Measurements from ENCODE around the gene SAYSD1. TPM values are rescaled to one million over a fixed set of nuclear protein-coding genes. Genes with fewer than 3 reads are reported as not detected.

Gene SAYSD1
- total and polyA plus RNA-seq, 9 donors = 10.1 to 12.9 (median 11.5) TPM

DNA sequence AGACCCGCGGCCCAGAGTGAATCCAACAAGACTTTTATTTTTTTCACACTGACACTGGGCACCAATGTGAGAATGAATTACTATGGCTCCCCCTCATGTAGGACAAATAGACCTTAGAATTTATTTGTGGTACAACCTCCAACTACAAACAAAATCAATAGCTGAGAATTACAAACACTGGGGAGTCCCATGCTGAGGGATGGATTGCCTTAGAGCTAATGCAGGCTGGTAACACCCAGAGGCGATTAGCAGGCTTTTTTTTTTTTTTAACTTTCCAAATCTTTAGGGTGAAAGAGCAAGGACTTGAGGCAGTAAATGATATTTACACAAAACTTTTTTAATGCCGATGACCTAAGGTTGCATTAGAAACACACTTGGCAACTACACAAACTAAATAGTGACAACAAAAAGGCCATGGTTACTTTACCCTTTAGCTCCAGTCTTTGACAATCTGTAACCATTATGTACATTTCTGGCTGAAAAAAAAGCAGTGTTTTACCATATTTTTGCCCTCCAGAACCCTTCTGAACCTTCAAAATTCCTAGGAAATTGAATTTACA, 21.8 kb downstream of the SAYSD1 start:
- H3K4me3 ChIP-seq (ENCODE audit: low read length) = no peak overlapping the region
- H3K36me3 ChIP-seq (ENCODE audit: control insufficient read depth, insufficient read depth, low read length) = no peaks in the 10 kb centered on the region
- H3K9me3 ChIP-seq (replicated peaks; ENCODE audit: control insufficient read depth, low read depth, low read length) = no peaks in the 10 kb centered on the region
- WGBS (ENCODE audit: insufficient coverage) = no CpG with 5 or more reads among the region's 4 CpGs
- H3K27me3 ChIP-seq (ENCODE audit: control insufficient read depth, insufficient read depth, low read length) = peaks cover 5% of the 10 kb centered on the region
- H3K4me1 ChIP-seq (ENCODE audit: control insufficient read depth, insufficient read depth, low read length) = peaks cover 3% of the 10 kb centered on the region
- DNase-seq = no peak
- H3K27ac ChIP-seq (ENCODE audit: low read length) = no peak overlapping the region

DNA sequence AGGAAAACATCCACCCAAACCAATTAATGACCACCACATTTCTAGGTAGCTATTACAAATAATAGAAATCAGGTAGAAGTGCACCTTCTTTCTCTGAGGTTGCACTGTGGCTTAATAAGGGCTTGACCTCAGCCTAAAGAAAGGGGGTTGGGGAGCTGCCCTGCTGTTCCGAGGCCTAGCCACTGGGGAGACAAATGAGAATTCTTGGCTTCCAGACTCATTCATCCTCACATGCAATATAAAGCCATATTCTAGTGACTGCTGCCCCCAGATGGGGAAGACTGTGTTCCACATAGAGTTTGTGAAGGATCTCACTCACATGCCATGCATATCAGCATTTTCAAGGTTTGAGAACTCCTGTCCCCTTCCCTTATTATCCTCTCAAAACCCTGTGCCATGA, 22.9 kb downstream of the SAYSD1 start:
- H3K27me3 ChIP-seq (ENCODE audit: control insufficient read depth, insufficient read depth, low read length) = peaks cover 8% of the 10 kb centered on the region
- no CpG with 5 or more reads among the region's 1 CpG for WGBS (ENCODE audit: insufficient coverage)
- no peaks in the 10 kb centered on the region for H3K36me3 ChIP-seq (ENCODE audit: control insufficient read depth, insufficient read depth, low read length)
- no peak overlapping the region for H3K4me3 ChIP-seq (ENCODE audit: low read length)
- no peaks in the 10 kb centered on the region for H3K9me3 ChIP-seq (replicated peaks; ENCODE audit: control insufficient read depth, low read depth, low read length)
- H3K27ac ChIP-seq (ENCODE audit: low read length) = no peak overlapping the region
- DNase-seq = no peak
- peaks cover 6% of the 10 kb centered on the region for H3K4me1 ChIP-seq (ENCODE audit: control insufficient read depth, insufficient read depth, low read length)

DNA sequence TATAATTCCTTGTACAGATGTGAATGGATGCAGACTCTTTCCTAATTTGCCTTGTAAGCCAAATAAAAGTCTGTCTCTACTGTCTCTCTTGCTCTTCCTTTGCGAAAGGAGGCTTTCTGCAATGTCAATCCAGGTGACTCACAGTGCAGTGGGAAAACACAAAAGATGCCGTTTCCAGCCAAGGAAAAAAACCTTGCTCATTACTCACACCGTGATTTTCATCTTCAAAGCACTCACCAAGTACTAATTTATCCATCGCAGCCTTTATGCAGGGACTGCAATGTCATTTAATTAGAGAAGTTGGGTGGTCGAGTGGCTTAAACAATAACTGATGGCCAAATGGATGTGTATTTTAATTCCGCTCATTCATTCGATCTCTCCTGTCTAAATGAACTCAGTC, 23.8 kb downstream of the SAYSD1 start:
- Histone ChIP-seq H3K27me3 (ENCODE audit: control insufficient read depth, insufficient read depth, low read length) (peaks cover 8% of the 10 kb centered on the region), H3K4me1 (ENCODE audit: control insufficient read depth, insufficient read depth, low read length) (peaks cover 7% of the 10 kb centered on the region), H3K27ac (ENCODE audit: low read length) (no peak overlapping the region), H3K9me3 (replicated peaks; ENCODE audit: control insufficient read depth, low read depth, low read length) (no peaks in the 10 kb centered on the region), H3K4me3 (ENCODE audit: low read length) (no peak overlapping the region), H3K36me3 (ENCODE audit: control insufficient read depth, insufficient read depth, low read length) (no peaks in the 10 kb centered on the region)
- DNase-seq = no peak
- 100% methylated on average over 1 of the region's 7 CpGs for WGBS (ENCODE audit: insufficient coverage)

DNA sequence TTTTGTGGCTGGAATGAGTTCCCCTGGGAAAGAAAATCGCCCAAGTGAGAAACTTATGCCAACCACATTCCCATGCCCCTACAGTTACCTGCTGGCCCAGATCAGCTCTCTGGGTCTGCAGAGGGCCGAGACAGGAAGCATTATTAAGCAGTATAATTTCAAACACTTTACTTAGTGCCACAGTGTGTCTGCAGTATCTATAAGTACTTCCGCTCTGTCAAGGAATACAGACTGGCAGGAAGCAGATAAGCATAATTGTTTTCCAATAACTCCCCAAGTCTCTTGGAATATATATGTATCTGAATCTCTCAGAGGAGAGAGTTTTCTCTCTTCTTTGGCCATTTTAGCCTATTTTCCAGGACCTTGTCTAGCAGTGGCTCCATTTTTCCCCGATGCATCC, 24.9 kb downstream of the SAYSD1 start:
- H3K27ac ChIP-seq (ENCODE audit: low read length) = no peak overlapping the region
- peaks cover 7% of the 10 kb centered on the region for H3K4me1 ChIP-seq (ENCODE audit: control insufficient read depth, insufficient read depth, low read length)
- 91% methylated on average over 2 of the region's 4 CpGs for WGBS (ENCODE audit: insufficient coverage)
- DNase-seq = no peak
- no peaks in the 10 kb centered on the region for H3K36me3 ChIP-seq (ENCODE audit: control insufficient read depth, insufficient read depth, low read length)
- H3K9me3 ChIP-seq (replicated peaks; ENCODE audit: control insufficient read depth, low read depth, low read length) = no peaks in the 10 kb centered on the region
- H3K4me3 ChIP-seq (ENCODE audit: low read length) = no peak overlapping the region
- peaks cover 16% of the 10 kb centered on the region for H3K27me3 ChIP-seq (ENCODE audit: control insufficient read depth, insufficient read depth, low read length)

DNA sequence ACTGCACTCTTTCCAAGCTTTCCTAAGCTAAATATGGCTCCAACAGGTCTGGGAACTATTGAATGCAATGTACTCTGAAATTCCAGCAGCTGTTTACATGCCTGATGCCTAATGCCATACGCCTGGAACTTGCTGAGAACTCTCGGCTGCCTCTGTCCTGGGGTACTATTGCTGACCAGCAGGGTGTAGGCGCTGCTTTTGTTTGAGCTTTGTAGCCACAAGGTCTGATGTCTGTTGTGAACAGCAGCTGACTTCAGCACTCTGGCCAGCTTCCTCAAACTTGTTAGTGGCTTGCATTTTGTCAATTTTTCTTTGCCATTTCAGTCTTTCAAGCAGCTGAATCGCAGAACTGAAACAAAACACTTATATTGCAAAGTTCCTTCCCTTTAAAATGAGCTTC, 26.7 kb downstream of the SAYSD1 start:
- Histone ChIP-seq H3K27me3 (ENCODE audit: control insufficient read depth, insufficient read depth, low read length) (peaks cover 23% of the 10 kb centered on the region), H3K4me1 (ENCODE audit: control insufficient read depth, insufficient read depth, low read length) (peaks cover 7% of the 10 kb centered on the region), H3K9me3 (replicated peaks; ENCODE audit: control insufficient read depth, low read depth, low read length) (no peaks in the 10 kb centered on the region), H3K27ac (ENCODE audit: low read length) (no peak overlapping the region), H3K36me3 (ENCODE audit: control insufficient read depth, insufficient read depth, low read length) (no peaks in the 10 kb centered on the region), H3K4me3 (ENCODE audit: low read length) (no peak overlapping the region)
- WGBS (ENCODE audit: insufficient coverage) = 0% methylated on average over 3 of the region's 4 CpGs
- peak; percentile 87 for DNase-seq

DNA sequence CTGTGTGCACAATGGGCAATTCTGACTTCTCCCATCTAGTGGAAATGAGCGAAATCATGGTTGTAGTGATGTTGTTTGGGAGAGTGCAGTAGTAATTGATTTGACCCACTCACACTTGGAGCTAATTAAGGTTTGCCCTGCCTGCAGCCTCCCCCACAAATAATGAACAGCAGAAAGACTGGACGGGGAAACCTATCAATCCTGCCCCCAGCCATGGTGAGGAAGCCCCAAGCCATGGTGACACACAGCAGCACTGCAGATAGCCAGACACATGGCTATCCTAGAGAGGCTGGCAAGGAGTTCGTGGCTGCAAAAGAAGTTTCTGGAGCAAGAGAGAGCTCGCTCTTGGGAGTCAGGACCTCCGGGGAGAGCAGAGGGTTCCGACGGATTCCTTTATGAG, 27.8 kb downstream of the SAYSD1 start:
- no peak for DNase-seq
- Histone ChIP-seq H3K36me3 (ENCODE audit: control insufficient read depth, insufficient read depth, low read length) (no peaks in the 10 kb centered on the region), H3K27ac (ENCODE audit: low read length) (no peak overlapping the region), H3K4me3 (ENCODE audit: low read length) (no peak overlapping the region), H3K27me3 (ENCODE audit: control insufficient read depth, insufficient read depth, low read length) (peaks cover 25% of the 10 kb centered on the region), H3K4me1 (ENCODE audit: control insufficient read depth, insufficient read depth, low read length) (peaks cover 7% of the 10 kb centered on the region), H3K9me3 (replicated peaks; ENCODE audit: control insufficient read depth, low read depth, low read length) (no peaks in the 10 kb centered on the region)
- WGBS (ENCODE audit: insufficient coverage) = no CpG with 5 or more reads among the region's 7 CpGs

DNA sequence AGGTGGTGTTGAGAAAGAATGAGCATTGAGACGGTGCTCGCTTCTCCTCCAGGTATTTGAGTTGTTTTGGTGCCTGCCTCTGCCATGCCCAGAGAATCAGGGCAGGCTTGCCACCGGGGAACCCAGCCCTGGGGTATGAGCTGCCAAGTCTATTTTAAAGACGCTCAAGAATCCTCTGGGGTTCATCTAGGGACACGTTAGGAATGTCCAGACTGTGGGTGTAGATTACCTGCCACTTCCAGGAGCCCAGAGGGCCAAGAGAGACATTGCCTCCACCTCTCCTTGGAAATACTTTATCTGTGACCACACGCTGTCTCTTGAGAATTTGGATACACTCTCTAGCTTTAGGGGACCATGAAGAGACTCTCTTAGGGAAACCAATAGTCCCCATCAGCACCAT, 28.3 kb downstream of the SAYSD1 start:
- H3K27me3 ChIP-seq (ENCODE audit: control insufficient read depth, insufficient read depth, low read length) = peaks cover 23% of the 10 kb centered on the region
- H3K4me1 ChIP-seq (ENCODE audit: control insufficient read depth, insufficient read depth, low read length) = peaks cover 7% of the 10 kb centered on the region
- H3K4me3 ChIP-seq (ENCODE audit: low read length) = no peak overlapping the region
- 76% methylated on average over 5 of the region's 6 CpGs for WGBS (ENCODE audit: insufficient coverage)
- H3K36me3 ChIP-seq (ENCODE audit: control insufficient read depth, insufficient read depth, low read length) = no peaks in the 10 kb centered on the region
- no peak for DNase-seq
- no peak overlapping the region for H3K27ac ChIP-seq (ENCODE audit: low read length)
- H3K9me3 ChIP-seq (replicated peaks; ENCODE audit: control insufficient read depth, low read depth, low read length) = no peaks in the 10 kb centered on the region

DNA sequence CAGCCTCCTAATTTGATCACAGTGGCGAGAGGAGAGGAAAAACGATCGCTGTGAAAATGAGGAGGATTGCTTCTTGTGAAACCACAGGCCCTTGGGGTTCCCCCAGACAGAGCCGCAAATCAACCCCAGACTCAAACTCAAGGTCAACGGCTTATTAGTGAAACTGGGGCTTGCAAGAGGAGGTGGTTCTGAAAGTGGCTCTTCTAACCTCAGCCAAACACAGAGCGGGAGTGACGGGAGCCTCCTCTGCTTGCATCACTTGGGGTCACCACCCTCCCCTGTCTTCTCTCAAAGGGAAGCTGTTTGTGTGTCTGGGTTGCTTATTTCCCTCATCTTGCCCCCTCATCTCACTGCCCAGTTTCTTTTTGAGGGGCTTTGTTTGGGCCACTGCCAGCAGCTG, 28.7 kb downstream of the SAYSD1 start:
- WGBS (ENCODE audit: insufficient coverage) = no CpG with 5 or more reads among the region's 7 CpGs
- no peak for DNase-seq
- Histone ChIP-seq H3K4me3 (ENCODE audit: low read length) (no peak overlapping the region), H3K36me3 (ENCODE audit: control insufficient read depth, insufficient read depth, low read length) (no peaks in the 10 kb centered on the region), H3K4me1 (ENCODE audit: control insufficient read depth, insufficient read depth, low read length) (peaks cover 7% of the 10 kb centered on the region), H3K9me3 (replicated peaks; ENCODE audit: control insufficient read depth, low read depth, low read length) (no peaks in the 10 kb centered on the region), H3K27ac (ENCODE audit: low read length) (no peak overlapping the region), H3K27me3 (ENCODE audit: control insufficient read depth, insufficient read depth, low read length) (peaks cover 24% of the 10 kb centered on the region)

DNA sequence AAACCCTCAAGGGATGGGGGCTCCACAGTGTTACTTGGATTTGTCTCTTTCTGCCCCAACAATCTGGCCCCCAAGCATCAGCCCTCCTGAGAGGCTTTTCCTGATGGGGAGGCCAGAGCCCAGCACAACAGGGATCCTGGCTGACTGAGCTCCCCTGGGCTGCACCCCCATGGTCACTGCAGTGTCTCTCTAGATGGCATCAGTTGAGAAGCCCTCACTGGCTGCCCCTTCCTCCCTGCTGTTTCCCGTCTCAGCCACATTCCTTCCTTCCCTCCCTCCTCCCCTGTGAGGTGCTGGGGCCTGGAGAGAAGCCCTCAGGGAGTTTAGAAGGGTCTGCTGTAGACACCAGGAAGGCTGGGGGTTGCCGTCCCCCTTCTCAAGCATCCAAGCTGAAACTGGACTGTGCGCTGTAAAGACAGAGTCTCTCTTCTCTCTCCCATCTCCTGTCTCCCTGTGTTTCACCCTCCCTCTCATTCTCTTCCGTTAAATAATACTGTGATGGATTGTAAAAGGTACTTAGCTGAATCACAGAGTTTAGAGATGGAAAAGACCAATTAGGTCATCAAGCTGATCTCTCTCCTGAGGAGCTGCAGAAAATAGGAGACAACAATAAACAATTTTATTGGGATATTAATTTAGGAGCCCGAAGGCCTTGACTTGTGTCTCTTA, 29.7 kb downstream of the SAYSD1 start:
- H3K9me3 ChIP-seq (replicated peaks; ENCODE audit: control insufficient read depth, low read depth, low read length) = no peaks in the 10 kb centered on the region
- H3K4me3 ChIP-seq (ENCODE audit: low read length) = no peak overlapping the region
- DNase-seq = no peak
- peaks cover 24% of the 10 kb centered on the region for H3K27me3 ChIP-seq (ENCODE audit: control insufficient read depth, insufficient read depth, low read length)
- peaks cover 7% of the 10 kb centered on the region for H3K4me1 ChIP-seq (ENCODE audit: control insufficient read depth, insufficient read depth, low read length)
- no peak overlapping the region for H3K27ac ChIP-seq (ENCODE audit: low read length)
- no CpG with 5 or more reads among the region's 5 CpGs for WGBS (ENCODE audit: insufficient coverage)
- H3K36me3 ChIP-seq (ENCODE audit: control insufficient read depth, insufficient read depth, low read length) = no peaks in the 10 kb centered on the region

DNA sequence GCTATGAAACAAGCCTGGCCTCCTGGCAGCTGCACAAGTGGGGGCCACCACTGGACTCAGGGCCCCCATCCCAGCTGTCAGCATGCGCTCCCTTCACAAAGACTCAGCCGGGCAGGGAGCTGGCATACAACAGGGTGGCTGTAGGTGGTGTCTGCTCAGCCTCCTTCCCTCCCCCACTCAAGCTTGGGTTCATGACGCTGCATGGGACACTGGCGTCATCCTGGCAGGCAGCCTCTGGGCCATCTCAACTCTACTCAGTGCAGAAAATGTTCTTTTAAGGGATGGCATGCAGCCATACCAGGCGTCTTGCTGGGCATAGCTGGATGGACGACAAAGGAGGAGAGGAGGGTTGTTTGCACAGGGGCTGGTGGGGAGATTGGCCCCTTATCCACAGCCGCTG, 30.5 kb downstream of the SAYSD1 start:
- DNase-seq = no peak
- peaks cover 23% of the 10 kb centered on the region for H3K27me3 ChIP-seq (ENCODE audit: control insufficient read depth, insufficient read depth, low read length)
- H3K4me1 ChIP-seq (ENCODE audit: control insufficient read depth, insufficient read depth, low read length) = peaks cover 7% of the 10 kb centered on the region
- no peaks in the 10 kb centered on the region for H3K9me3 ChIP-seq (replicated peaks; ENCODE audit: control insufficient read depth, low read depth, low read length)
- no peak overlapping the region for H3K27ac ChIP-seq (ENCODE audit: low read length)
- H3K4me3 ChIP-seq (ENCODE audit: low read length) = no peak overlapping the region
- WGBS (ENCODE audit: insufficient coverage) = no CpG with 5 or more reads among the region's 7 CpGs
- H3K36me3 ChIP-seq (ENCODE audit: control insufficient read depth, insufficient read depth, low read length) = no peaks in the 10 kb centered on the region

DNA sequence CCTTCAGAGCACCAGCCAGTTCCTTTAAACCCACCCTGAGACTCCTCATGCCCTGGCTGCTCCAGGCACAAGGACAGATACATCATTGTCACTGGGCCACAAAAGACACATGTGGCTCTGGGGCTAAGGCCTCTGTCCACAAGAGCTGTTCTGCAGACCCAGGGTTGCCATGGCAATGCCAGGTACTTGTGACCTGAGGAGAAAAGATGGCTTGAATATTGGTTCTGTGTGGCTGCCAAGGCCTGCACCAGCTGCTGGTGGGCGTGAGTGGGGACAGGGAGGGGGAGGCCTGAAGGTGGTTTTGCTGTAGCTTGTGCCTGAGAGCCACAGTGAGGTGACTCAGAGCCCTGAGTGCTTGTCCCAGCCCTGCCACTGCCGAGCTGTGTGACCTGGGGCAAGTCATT, 31.8 kb downstream of the SAYSD1 start:
- no peak overlapping the region for H3K4me3 ChIP-seq (ENCODE audit: low read length)
- 61% methylated on average over 2 of the region's 2 CpGs for WGBS (ENCODE audit: insufficient coverage)
- DNase-seq = no peak
- no peak overlapping the region for H3K27ac ChIP-seq (ENCODE audit: low read length)
- H3K4me1 ChIP-seq (ENCODE audit: control insufficient read depth, insufficient read depth, low read length) = peaks cover 4% of the 10 kb centered on the region
- no peaks in the 10 kb centered on the region for H3K9me3 ChIP-seq (replicated peaks; ENCODE audit: control insufficient read depth, low read depth, low read length)
- H3K27me3 ChIP-seq (ENCODE audit: control insufficient read depth, insufficient read depth, low read length) = peaks cover 23% of the 10 kb centered on the region
- H3K36me3 ChIP-seq (ENCODE audit: control insufficient read depth, insufficient read depth, low read length) = no peaks in the 10 kb centered on the region

All from muscle of leg (tissue), 11 donors.